ENCODE data around the gene RNU2-1.

- TF ChIP-seq CTCF (IDR thresholded peaks at IDR 0.05; ENCODE audit: insufficient read depth, low read length) = no peak
- no peak for TF ChIP-seq SPI1 (IDR thresholded peaks at IDR 0.05; ENCODE audit: borderline replicate concordance, low read depth)
- no peak for TF ChIP-seq POLR2AphosphoS5 (IDR thresholded peaks at IDR 0.05; ENCODE audit: low read depth)
- no peak for TF ChIP-seq GABPA (IDR thresholded peaks at IDR 0.05; ENCODE audit: low read depth)
Measured at GRCh38 chr17:43216369-43216761, 17.4 kb downstream of the RNU2-1 start.
